Peyer's patch (tissue), 4 donors: ENCODE data around the gene GPLD1. TPM values are rescaled to one million over a fixed set of nuclear protein-coding genes. Genes with fewer than 3 reads are reported as not detected.

Source experiments
- DNase-seq, 3 donors: peaks; one replicate each; pipeline ENCODE4 v3.0.0-alpha.2; 2017 to 2019
- H3K27ac ChIP-seq, 4 donors: fragments of 200-600 bp; sonication (generic); one replicate each; pipeline ENCODE4 v1.5.1; 2016 to 2019
- H3K27me3 ChIP-seq, 2 donors: fragments of 200-600 bp; sonication (generic); one replicate each; pipeline ENCODE4 v1.5.1; 2019
- H3K36me3 ChIP-seq, 3 donors: fragments of 200-600 bp; sonication (generic); one replicate each; pipeline ENCODE4 v1.5.1; 2016 to 2019
- H3K4me1 ChIP-seq, 4 donors: fragments of 200-600 bp; sonication (generic); one replicate each; pipeline ENCODE4 v1.5.1; 2016 to 2019
- H3K4me3 ChIP-seq, 4 donors: fragments of 200-600 bp; sonication (generic); 1 replicate in 3 of 4; 2 replicates in 1 of 4; pipeline ENCODE4 v1.5.1; 2016 to 2019; ENCODE audit warnings: mild to moderate bottlenecking in 1 of 4
- H3K9me3 ChIP-seq, 4 donors: fragments of 200-600 bp; sonication (generic); one replicate each; pipeline ENCODE4 v1.5.1; 2016 to 2019; ENCODE audit warnings: mild to moderate bottlenecking in 1 of 4
- CTCF ChIP-seq, 6 experiments: fragments of 450-650 bp in 4 of 6; fragments of 200-600 bp in 2 of 6; sonication (generic) in 1 of 6; IDR thresholded peaks; one replicate each; pipeline ENCODE4 v1.5.1; 2017 to 2019; ENCODE audit warnings: antibody characterized with exemption in 6 of 6, mild to moderate bottlenecking in 3 of 6, moderate library complexity in 1 of 6
- POLR2A ChIP-seq, 2 donors: fragments of 450-650 bp; IDR thresholded peaks; one replicate each; pipeline ENCODE4 v1.5.1; 2017; ENCODE audit warnings: antibody characterized with exemption in 2 of 2, mild to moderate bottlenecking in 2 of 2, moderate library complexity in 2 of 2
- total RNA-seq, 4 donors: library from RNA; depleted of rRNA; stranded (reverse); fragments of >200 nt; gene quantifications; one replicate each; pipeline ENCODE4 v1.1.0, GENCODE V29; 2016

Gene GPLD1
- total RNA-seq, 4 donors from 2014 or later, result 2.1 TPM; not detected in 3

- no peak for DNase-seq
- Histone ChIP-seq H3K4me1 (no peaks in the 10 kb centered on the region), H3K27me3 (no peaks in the 10 kb centered on the region), H3K9me3 (no peaks in the 10 kb centered on the region), H3K36me3 (peaks cover 0 to 11% (median 0%) of the 10 kb centered on the region in 3 donors), H3K4me3 (no peak overlapping the region), H3K27ac (no peak overlapping the region)
- TF ChIP-seq CTCF (IDR thresholded peaks at IDR 0.05) (no peak), POLR2A (IDR thresholded peaks at IDR 0.05) (no peak)
Observed at GRCh38 chr6:24534329-24534728, 45.0 kb upstream of the GPLD1 start.

GRCh38 chr6:24529985-24530384 lies 40.6 kb upstream of the GPLD1 start:
- TF ChIP-seq POLR2A (IDR thresholded peaks at IDR 0.05), result no peak
- TF ChIP-seq CTCF (IDR thresholded peaks at IDR 0.05), result no peak
- no peak overlapping the region for H3K4me3 ChIP-seq
- no peak for DNase-seq
- no peaks in the 10 kb centered on the region for H3K9me3 ChIP-seq
- H3K4me1 ChIP-seq, result no peaks in the 10 kb centered on the region
- peaks cover 0 to 11% (median 0%) of the 10 kb centered on the region in 3 donors for H3K36me3 ChIP-seq
- H3K27ac ChIP-seq, result no peak overlapping the region
- H3K27me3 ChIP-seq, result no peaks in the 10 kb centered on the region

- TF ChIP-seq CTCF (IDR thresholded peaks at IDR 0.05) (peak in 3 of 6 experiments; percentile 16 to 31 (median 22)), POLR2A (IDR thresholded peaks at IDR 0.05) (no peak)
Observed at GRCh38 chr6:24524805-24525204, 35.4 kb upstream of the GPLD1 start.

GRCh38 chr6:24524329-24524728 lies 35.0 kb upstream of the GPLD1 start:
- no peaks in the 10 kb centered on the region for H3K4me1 ChIP-seq
- H3K36me3 ChIP-seq, result no peaks in the 10 kb centered on the region
- no peaks in the 10 kb centered on the region for H3K9me3 ChIP-seq
- no peak overlapping the region for H3K4me3 ChIP-seq
- TF ChIP-seq POLR2A (IDR thresholded peaks at IDR 0.05) (no peak), CTCF (IDR thresholded peaks at IDR 0.05) (no peak)
- DNase-seq, result no peak
- H3K27ac ChIP-seq, result no peak overlapping the region
- H3K27me3 ChIP-seq, result no peaks in the 10 kb centered on the region

More at GRCh38 chr6:24524805-24525204, 35.4 kb upstream of the GPLD1 start:
- Histone ChIP-seq H3K27me3 (no peaks in the 10 kb centered on the region), H3K4me3 (no peak overlapping the region), H3K27ac (no peak overlapping the region), H3K9me3 (no peaks in the 10 kb centered on the region), H3K36me3 (no peaks in the 10 kb centered on the region), H3K4me1 (no peaks in the 10 kb centered on the region)
- no peak for DNase-seq

- H3K9me3 ChIP-seq, result no peaks in the 10 kb centered on the region
- TF ChIP-seq CTCF (IDR thresholded peaks at IDR 0.05), result no peak
- TF ChIP-seq POLR2A (IDR thresholded peaks at IDR 0.05), result no peak
- H3K27me3 ChIP-seq, result no peaks in the 10 kb centered on the region
- peak overlapping the region in 2 of 4 donors; percentile 13 to 60 for H3K27ac ChIP-seq
- H3K36me3 ChIP-seq, result no peaks in the 10 kb centered on the region
- no peaks in the 10 kb centered on the region for H3K4me1 ChIP-seq
- DNase-seq, result peak in 2 of 3 donors; percentile 69
- H3K4me3 ChIP-seq, result no peak overlapping the region
Observed at GRCh38 chr6:24522228-24523176, 33.1 kb upstream of the GPLD1 start.
